Adrenal gland (tissue), 12 donors: ENCODE data around the gene DPH1. TPM values are rescaled to one million over a fixed set of nuclear protein-coding genes. Genes with fewer than 3 reads are reported as not detected.
A peak's percentile ranks its signal among the peaks of the same experiment; 100 is the strongest.

ENCODE experiments used
- DNase-seq, 7 donors: peaks; one replicate each; pipeline ENCODE4 v3.0.0-alpha.2; 2019 to 2020
- H3K27ac ChIP-seq, 5 donors: fragments of 200-600 bp; sonication (generic) in 4 of 5; 1 replicate in 3 of 5; 2 replicates in 2 of 5; pipeline versions ENCODE4 v1.5.1 to v1.8.0; 2016 to 2020; ENCODE audit warnings: mild to moderate bottlenecking in 1 of 5
- H3K27me3 ChIP-seq: fragments of 200-600 bp; 2 replicates; pipeline ENCODE4 v1.8.0; 2021
- H3K36me3 ChIP-seq, 2 donors: fragments of 200-600 bp; replicated peaks in 1 of 2; 1 replicate in 1 of 2; 2 replicates in 1 of 2; pipeline versions ENCODE4 v1.5.1 to v1.8.0; 2018 to 2022
- H3K4me1 ChIP-seq, 2 donors: fragments of 200-600 bp; replicated peaks in 1 of 2; 1 replicate in 1 of 2; 2 replicates in 1 of 2; pipeline versions ENCODE4 v1.5.1 to v1.8.0; 2018 to 2021
- H3K4me3 ChIP-seq, 4 donors: fragments of 200-600 bp; sonication (generic) in 3 of 4; one replicate each; pipeline ENCODE4 v1.5.1; 2016 to 2018
- H3K9me3 ChIP-seq, 3 donors: fragments of 200-600 bp; sonication (generic) in 1 of 3; replicated peaks in 1 of 3; 1 replicate in 2 of 3; 2 replicates in 1 of 3; pipeline versions ENCODE4 v1.5.1 to v1.8.0; 2016 to 2021
- CTCF ChIP-seq, 6 experiments: fragments of 450-650 bp in 4 of 6; fragments of 200-600 bp in 2 of 6; sonication (generic) in 1 of 6; IDR thresholded peaks; 1 replicate in 5 of 6; 2 replicates in 1 of 6; pipeline versions ENCODE4 v1.5.1 to v1.8.0; 2016 to 2021; ENCODE audit warnings: antibody characterized with exemption in 6 of 6, mild to moderate bottlenecking in 2 of 6, moderate library complexity in 1 of 6
- POLR2A ChIP-seq, 2 donors: fragments of 450-650 bp; IDR thresholded peaks; one replicate each; pipeline ENCODE4 v1.6.1; 2017; ENCODE audit warnings: antibody characterized with exemption in 2 of 2, mild to moderate bottlenecking in 2 of 2, moderate library complexity in 1 of 2
- WGBS, 4 donors: extraction: QIAGEN DNeasy Blood & Tissue Kit in 2 of 4; methylation state at CpG; one replicate each; pipeline versions ENCODE4 v1.1.5 to v1.1.7; 2013 to 2017; 5-methylcytosine and 5-hydroxymethylcytosine counted together
- intact Hi-C, 2 donors: fragments of 100-400 bp; cut with DNase I; formaldehyde crosslinking; loops; one replicate each; pipeline versions ENCODE4 v1.14.1 to v1.15.0; 2022 to 2023
- polyA plus RNA-seq, 3 donors: library from polyadenylated mRNA; stranded (reverse); fragments of 200-250 nt in 2 of 3; fragments of 350-450 nt in 1 of 3; fragmentation: Illumina TruSeq in 1 of 3; extraction: RNeasy Lipid Tissue Mini Kit (QIAGEN cat#74804) in 1 of 3; gene quantifications; one replicate each; pipeline ENCODE4 v1.2.3, GENCODE V29; 2013 to 2014
- total RNA-seq, 9 donors: library from RNA; depleted of rRNA in 4 of 9; stranded (reverse); fragments of >200 nt in 4 of 9; fragments of 120-200 nt in 1 of 9; fragmentation: NEBNext Ultra II Directional in 1 of 9; extraction: Animal tissue kit (Norgen Biotek cat#: 25700) in 1 of 9; gene quantifications; one replicate each; pipeline versions ENCODE4 v1.1.0 to v1.2.4, GENCODE V29; 2013 to 2023
- donor health status: healthy with polysubstance abuse.
- donor health status: Bipolar disorder and iron deficiency.
- donor health status: DM: yes; HTN: yes; CAD: no.
- donor health status: DM: no; HTN: no; CAD: no.
- donor health status: DM: no; HTN: no; CAD: no.
- donor health status: DM: yes; HTN: yes; CAD: no.

DPH1 gene
- total and polyA plus RNA-seq, 12 donors = 29.3 to 100 (median 57.7) TPM

- intact Hi-C loops = no loop called here
- H3K9me3 ChIP-seq = no peaks in the 10 kb centered on the region
- no peaks in the 10 kb centered on the region for H3K36me3 ChIP-seq
- DNase-seq = peak in 6 of 7 donors; percentile 50 to 75 (median 62)
- H3K4me1 ChIP-seq = peaks cover 41 to 60% of the 10 kb centered on the region in 2 donors
- H3K4me3 ChIP-seq = peak overlapping the region in 2 of 4 donors; percentile 9 to 62
- TF ChIP-seq POLR2A (IDR thresholded peaks at IDR 0.05) (peak in 1 of 2 donors; percentile 16), CTCF (IDR thresholded peaks at IDR 0.05) (no peak)
- H3K27me3 ChIP-seq = no peaks in the 10 kb centered on the region
- peak overlapping the region in 3 of 5 donors; percentile 66 to 94 (median 93) for H3K27ac ChIP-seq
- 0 to 9% (median 4%) methylated on average over 1 to 92 of the region's 92 CpGs for WGBS, 4 donors
Measured at GRCh38 chr17:1997927-1998742, 31.8 kb upstream of the DPH1 start.

GRCh38 chr17:1999557-2000251 is 30.2 kb upstream of the DPH1 start:
- Histone ChIP-seq H3K4me3 (peak overlapping the region in 1 of 4 donors; percentile 23), H3K36me3 (no peaks in the 10 kb centered on the region), H3K4me1 (peaks cover 47 to 53% of the 10 kb centered on the region in 2 donors), H3K27ac (peak overlapping the region; percentile 2 to 94 (median 85)), H3K9me3 (no peaks in the 10 kb centered on the region), H3K27me3 (no peaks in the 10 kb centered on the region)
- TF ChIP-seq POLR2A (IDR thresholded peaks at IDR 0.05) (peak in 1 of 2 donors; percentile 33), CTCF (IDR thresholded peaks at IDR 0.05) (no peak)
- 10 to 14% (median 12%) methylated on average over 6 to 13 of the region's 13 CpGs for WGBS, 4 donors
- DNase-seq = peak; percentile 65 to 86 (median 73)
- intact Hi-C loops = no loop called here

GRCh38 chr17:2002767-2003329 is 27.1 kb upstream of the DPH1 start:
- intact Hi-C loops = no loop called here
- H3K4me3 ChIP-seq = no peak overlapping the region
- WGBS, 4 donors = 80 to 92% (median 84%) methylated on average over 11 to 16 of the region's 16 CpGs
- peaks cover 43 to 48% of the 10 kb centered on the region in 2 donors for H3K4me1 ChIP-seq
- no peak for DNase-seq
- no peaks in the 10 kb centered on the region for H3K36me3 ChIP-seq
- TF ChIP-seq CTCF (IDR thresholded peaks at IDR 0.05) (no peak), POLR2A (IDR thresholded peaks at IDR 0.05) (no peak)
- no peaks in the 10 kb centered on the region for H3K9me3 ChIP-seq
- H3K27ac ChIP-seq = peak overlapping the region in 2 of 5 donors; percentile 41 to 91
- no peaks in the 10 kb centered on the region for H3K27me3 ChIP-seq

GRCh38 chr17:2003525-2003924 is 26.4 kb upstream of the DPH1 start:
- H3K27me3 ChIP-seq = no peaks in the 10 kb centered on the region
- no peaks in the 10 kb centered on the region for H3K9me3 ChIP-seq
- peak overlapping the region in 3 of 5 donors; percentile 43 to 91 (median 86) for H3K27ac ChIP-seq
- H3K4me1 ChIP-seq = peaks cover 38 to 41% of the 10 kb centered on the region in 2 donors
- H3K36me3 ChIP-seq = no peaks in the 10 kb centered on the region
- TF ChIP-seq POLR2A (IDR thresholded peaks at IDR 0.05) = no peak
- TF ChIP-seq CTCF (IDR thresholded peaks at IDR 0.05) = no peak
- no peak for DNase-seq
- WGBS, 4 donors = 91 to 96% (median 93%) methylated on average over 11 to 13 of the region's 13 CpGs
- no peak overlapping the region for H3K4me3 ChIP-seq
- intact Hi-C loops = no loop called here
